ENCODE data around the gene DOLPP1.

GRCh38 chr9:129031514-129031913 is 49.4 kb upstream of the DOLPP1 start:
- TF ChIP-seq GATA2 (IDR thresholded peaks at IDR 0.05; ENCODE audit: low read depth, low read length), result no peak
- no peak for TF ChIP-seq GATA3 (IDR thresholded peaks at IDR 0.05; ENCODE audit: low read depth, low read length)
